ENCODE measurements around the gene CATSPERD. TPM values are rescaled to one million over a fixed set of nuclear protein-coding genes. Genes with fewer than 3 reads are reported as not detected.
"Not testable (repeated sequence)": the region's sequence is repeated elsewhere in the genome, so short reads cannot be mapped to it uniquely, and the experiment has no call there.

The CATSPERD gene
- total RNA-seq, 3 donors from 2014 or later, result not detected

DNA sequence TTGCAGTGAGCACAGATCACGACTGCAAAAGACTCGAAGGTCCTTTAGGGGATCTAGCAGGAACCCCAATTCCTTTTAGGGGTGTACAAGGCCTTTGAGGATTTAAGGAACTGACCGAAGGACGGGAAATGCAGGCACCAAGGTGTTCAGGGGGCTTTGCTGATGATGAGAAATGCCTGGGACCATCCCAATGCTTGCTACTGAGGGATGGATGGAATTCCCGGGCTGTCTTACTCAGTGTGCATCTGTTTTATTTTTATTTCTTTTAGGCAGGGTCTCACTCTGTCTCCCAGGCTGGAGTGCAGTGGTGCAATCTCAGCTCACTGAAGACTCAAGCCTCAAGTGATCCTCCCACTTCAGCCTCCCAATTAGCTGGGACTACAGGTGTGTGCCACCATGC, 52.8 kb downstream of the CATSPERD start:
- TF ChIP-seq, protein P1, sequence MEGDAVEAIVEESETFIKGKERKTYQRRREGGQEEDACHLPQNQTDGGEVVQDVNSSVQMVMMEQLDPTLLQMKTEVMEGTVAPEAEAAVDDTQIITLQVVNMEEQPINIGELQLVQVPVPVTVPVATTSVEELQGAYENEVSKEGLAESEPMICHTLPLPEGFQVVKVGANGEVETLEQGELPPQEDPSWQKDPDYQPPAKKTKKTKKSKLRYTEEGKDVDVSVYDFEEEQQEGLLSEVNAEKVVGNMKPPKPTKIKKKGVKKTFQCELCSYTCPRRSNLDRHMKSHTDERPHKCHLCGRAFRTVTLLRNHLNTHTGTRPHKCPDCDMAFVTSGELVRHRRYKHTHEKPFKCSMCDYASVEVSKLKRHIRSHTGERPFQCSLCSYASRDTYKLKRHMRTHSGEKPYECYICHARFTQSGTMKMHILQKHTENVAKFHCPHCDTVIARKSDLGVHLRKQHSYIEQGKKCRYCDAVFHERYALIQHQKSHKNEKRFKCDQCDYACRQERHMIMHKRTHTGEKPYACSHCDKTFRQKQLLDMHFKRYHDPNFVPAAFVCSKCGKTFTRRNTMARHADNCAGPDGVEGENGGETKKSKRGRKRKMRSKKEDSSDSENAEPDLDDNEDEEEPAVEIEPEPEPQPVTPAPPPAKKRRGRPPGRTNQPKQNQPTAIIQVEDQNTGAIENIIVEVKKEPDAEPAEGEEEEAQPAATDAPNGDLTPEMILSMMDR (IDR thresholded peaks at IDR 0.05), result no peak
- TF ChIP-seq POLR2A (IDR thresholded peaks at IDR 0.05) (no peak), POLR2AphosphoS5 (IDR thresholded peaks at IDR 0.05) (no peak)
- no peaks in the 10 kb centered on the region for H3K4me1 ChIP-seq
- H3K36me3 ChIP-seq, result no peaks in the 10 kb centered on the region
- H3K9me3 ChIP-seq, result no peaks in the 10 kb centered on the region
- no peak overlapping the region for H3K4me3 ChIP-seq
- intact Hi-C loops (cut with DNase I; ENCODE audit: low total_unique reads), result no loop called here
- H3K27ac ChIP-seq, result no peak overlapping the region
- no peaks in the 10 kb centered on the region for H3K27me3 ChIP-seq
- no peak for DNase-seq (ENCODE audit: low spot score in 2 of 2)

DNA sequence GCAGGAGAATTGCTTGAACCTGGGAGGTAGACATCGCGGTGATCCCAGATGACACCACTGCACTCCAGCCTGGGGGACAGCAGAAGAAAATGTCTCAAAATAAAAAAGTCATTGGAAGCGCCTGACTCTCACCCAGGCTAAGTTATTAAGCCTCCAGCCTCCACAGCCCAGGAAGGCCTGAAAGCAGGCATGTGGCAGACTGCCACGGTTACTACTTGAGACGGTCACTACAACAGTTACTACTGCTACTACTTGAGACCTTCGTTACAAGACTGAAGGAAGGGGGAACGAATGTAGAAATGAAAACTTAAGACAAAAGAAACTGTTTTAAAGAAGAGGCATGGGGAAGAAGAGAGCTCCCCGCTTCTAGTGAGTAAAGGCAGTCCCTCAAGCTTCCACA, 54.5 kb downstream of the CATSPERD start:
- Histone ChIP-seq H3K9me3 (no peaks in the 10 kb centered on the region), H3K4me1 (no peaks in the 10 kb centered on the region), H3K27me3 (no peaks in the 10 kb centered on the region), H3K4me3 (no peak overlapping the region), H3K27ac (no peak overlapping the region), H3K36me3 (no peaks in the 10 kb centered on the region)
- no peak for DNase-seq (ENCODE audit: low spot score in 2 of 2)
- no peak for TF ChIP-seq POLR2AphosphoS5 (IDR thresholded peaks at IDR 0.05)
- no peak for TF ChIP-seq POLR2A (IDR thresholded peaks at IDR 0.05)
- TF ChIP-seq, protein P1 (IDR thresholded peaks at IDR 0.05), result no peak
- intact Hi-C loops (cut with DNase I; ENCODE audit: low total_unique reads), result no loop called here

DNA sequence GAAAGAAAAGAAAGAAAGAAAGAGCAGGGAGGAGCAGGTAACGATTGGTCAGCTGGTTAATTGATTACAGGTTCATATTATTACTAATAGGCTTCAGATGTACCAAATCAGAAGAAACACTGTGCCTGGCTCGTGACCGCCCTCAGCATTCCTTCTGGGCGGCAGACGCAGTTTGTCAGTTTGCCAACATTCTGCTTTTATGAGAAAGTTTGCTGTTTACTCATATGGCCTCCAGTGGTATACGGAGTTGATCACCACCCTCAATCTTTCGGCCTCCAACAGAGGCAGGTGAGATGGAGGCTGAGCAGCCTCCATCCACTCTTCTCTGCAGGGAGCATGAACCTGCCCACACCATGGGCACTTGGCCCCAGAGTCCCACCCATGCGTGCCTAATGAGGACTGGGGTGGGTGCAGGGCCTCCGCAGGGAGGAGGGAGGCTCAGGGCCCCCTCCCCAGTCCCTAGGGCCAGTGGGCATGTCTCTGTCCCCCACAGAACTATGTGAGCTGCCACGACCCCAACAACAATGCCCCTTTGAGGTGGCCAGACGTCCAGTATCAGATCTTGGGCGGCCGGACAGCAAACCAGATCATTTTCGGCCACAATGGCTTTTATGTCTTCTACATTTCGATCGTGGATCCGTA, 55.4 kb downstream of the CATSPERD start:
- no peaks in the 10 kb centered on the region for H3K27me3 ChIP-seq
- intact Hi-C loops (cut with DNase I; ENCODE audit: low total_unique reads), result no loop called here

DNA sequence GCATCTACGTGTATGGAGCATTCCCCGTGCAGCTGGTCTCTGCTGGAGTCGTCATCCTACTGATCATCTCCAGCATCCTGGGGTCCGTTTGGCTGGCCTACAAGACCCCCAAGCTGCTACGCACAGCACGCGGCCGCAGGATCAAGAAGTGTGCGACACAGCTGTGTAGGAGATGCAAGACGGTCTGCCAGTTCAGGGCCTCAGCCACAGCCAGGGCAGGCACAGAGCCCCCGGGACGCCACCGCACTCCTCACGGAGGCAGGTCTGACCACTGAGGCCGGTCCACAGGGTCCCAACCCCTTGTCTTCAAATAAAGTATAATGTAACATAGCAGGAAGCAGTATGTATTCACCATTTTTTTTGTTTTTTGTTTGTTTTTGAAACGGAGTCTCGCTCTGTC, 58.0 kb downstream of the CATSPERD start:
- Histone ChIP-seq H3K4me3 (no peak overlapping the region), H3K4me1 (no peaks in the 10 kb centered on the region), H3K27ac (no peak overlapping the region), H3K9me3 (no peaks in the 10 kb centered on the region), H3K27me3 (no peaks in the 10 kb centered on the region), H3K36me3 (no peaks in the 10 kb centered on the region)
- no peak for DNase-seq (ENCODE audit: low spot score in 2 of 2)
- intact Hi-C loops (cut with DNase I; ENCODE audit: low total_unique reads), result no loop called here
- TF ChIP-seq POLR2AphosphoS5 (IDR thresholded peaks at IDR 0.05), result no peak
- TF ChIP-seq, protein P1 (IDR thresholded peaks at IDR 0.05), result no peak
- no peak for TF ChIP-seq POLR2A (IDR thresholded peaks at IDR 0.05)

More for the DNA sequence above, 55.4 kb downstream of the CATSPERD start:
- no peak for DNase-seq (ENCODE audit: low spot score in 2 of 2)
- Histone ChIP-seq H3K9me3 (no peaks in the 10 kb centered on the region), H3K36me3 (no peaks in the 10 kb centered on the region), H3K4me1 (no peaks in the 10 kb centered on the region), H3K4me3 (no peak overlapping the region), H3K27ac (peak overlapping the region in 1 of 2 donors; percentile 17)
- no peak for TF ChIP-seq POLR2AphosphoS5 (IDR thresholded peaks at IDR 0.05)
- TF ChIP-seq POLR2A (IDR thresholded peaks at IDR 0.05), result no peak
- TF ChIP-seq, protein P1 (IDR thresholded peaks at IDR 0.05), result no peak

DNA sequence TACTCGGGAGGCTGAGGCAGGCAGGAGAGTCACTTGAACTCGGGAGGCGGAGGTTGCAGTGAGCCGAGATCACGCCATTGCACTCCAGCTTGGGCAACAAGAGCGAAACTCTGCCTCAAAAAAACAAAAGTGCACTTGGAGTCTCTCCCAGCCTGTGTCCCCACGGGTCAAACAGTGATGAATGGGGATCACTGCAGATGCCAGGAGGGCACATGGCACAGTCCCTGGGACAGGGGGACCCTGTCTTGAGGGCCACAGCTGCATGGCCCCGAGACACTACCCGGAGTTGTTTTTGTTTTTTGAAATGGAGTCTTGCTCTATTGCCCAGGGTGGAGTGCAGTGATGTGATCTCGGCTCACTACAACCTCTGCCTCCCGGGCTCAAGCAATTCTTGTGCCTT, 60.5 kb downstream of the CATSPERD start:
- H3K27me3 ChIP-seq; H3K36me3 ChIP-seq; H3K27ac ChIP-seq; H3K9me3 ChIP-seq; H3K4me1 ChIP-seq; DNase-seq (ENCODE audit: low spot score in 2 of 2); H3K4me3 ChIP-seq; intact Hi-C loops (cut with DNase I; ENCODE audit: low total_unique reads): not testable (repeated sequence)

DNA sequence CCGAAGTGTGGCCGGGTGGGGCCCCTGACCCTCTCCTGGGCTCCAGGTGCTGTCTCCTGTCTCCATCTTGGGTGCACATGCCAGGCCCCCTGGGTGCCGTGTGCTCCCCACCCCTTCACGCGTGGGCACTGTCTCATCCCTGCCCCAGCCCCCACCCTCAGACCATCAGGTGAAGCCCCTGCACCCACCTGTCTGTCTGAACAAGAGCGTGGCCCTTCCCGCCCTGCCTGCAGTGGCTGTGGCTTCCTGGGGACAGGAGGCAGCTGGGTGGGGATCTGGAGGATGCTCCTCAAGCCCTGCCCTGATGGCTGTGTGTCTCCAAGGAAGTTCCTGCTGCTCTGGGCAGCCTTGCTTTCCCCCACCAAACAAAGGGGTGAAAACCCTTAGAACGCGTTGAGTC, 61.9 kb downstream of the CATSPERD start:
- no peaks in the 10 kb centered on the region for H3K36me3 ChIP-seq
- TF ChIP-seq POLR2A (IDR thresholded peaks at IDR 0.05) (no peak), POLR2AphosphoS5 (IDR thresholded peaks at IDR 0.05) (no peak)
- TF ChIP-seq, protein P1 (IDR thresholded peaks at IDR 0.05), result no peak
- H3K4me1 ChIP-seq, result no peaks in the 10 kb centered on the region
- intact Hi-C loops (cut with DNase I; ENCODE audit: low total_unique reads), result no loop called here
- H3K9me3 ChIP-seq, result no peaks in the 10 kb centered on the region
- no peak overlapping the region for H3K27ac ChIP-seq
- H3K27me3 ChIP-seq, result no peaks in the 10 kb centered on the region
- H3K4me3 ChIP-seq, result no peak overlapping the region
- no peak for DNase-seq (ENCODE audit: low spot score in 2 of 2)

Measured in breast epithelium (tissue), 4 donors.